Transverse colon (tissue), 4 donors: Measurements from ENCODE around the gene PLA2G4F.

ENCODE experiments used
- CTCF ChIP-seq, 5 experiments: fragments of 200-600 bp in 3 of 5; fragments of 450-650 bp in 2 of 5; sonication (generic) in 3 of 5; IDR thresholded peaks; 1 replicate in 2 of 5; 2 replicates in 3 of 5; pipeline ENCODE4 v1.5.1; 2016 to 2017; ENCODE audit warnings: antibody characterized with exemption in 5 of 5, inconsistent platforms in 3 of 5, mild to moderate bottlenecking in 2 of 5, moderate library complexity in 1 of 5
- EP300 ChIP-seq: sonication (generic); formaldehyde crosslinking; IDR thresholded peaks from one replicate; pipeline ENCODE4 v1.6.1; 2017; ENCODE audit warnings: antibody characterized with exemption, low read depth
- POLR2A ChIP-seq: fragments of 450-650 bp; IDR thresholded peaks from one replicate; pipeline ENCODE4 v1.6.1; 2016; ENCODE audit warnings: antibody characterized with exemption, mild to moderate bottlenecking, moderate library complexity
- POLR2AphosphoS5 ChIP-seq, 3 donors: sonication (generic); formaldehyde crosslinking; IDR thresholded peaks; one replicate each; pipeline ENCODE4 v1.6.1; 2016; ENCODE audit warnings: antibody characterized with exemption in 3 of 3

- TF ChIP-seq POLR2A = no peak
- no peak for TF ChIP-seq CTCF (IDR thresholded peaks at IDR 0.05)
- TF ChIP-seq POLR2AphosphoS5 (IDR thresholded peaks at IDR 0.05) = no peak
- no peak for TF ChIP-seq EP300
Measured at GRCh38 chr15:42094512-42094963, 61.9 kb downstream of the PLA2G4F start, which contains the start of gene PLA2G4D.
